SJSA1 (cell line): ENCODE results near the gene PFKFB4. TPM values are rescaled to one million over a fixed set of nuclear protein-coding genes. Genes with fewer than 3 reads are reported as not detected.
A peak's percentile ranks its signal among the peaks of the same experiment; 100 is the strongest.

Source experiments
- DNase-seq, 2 experiments: peaks; one replicate each; pipeline ENCODE4 v3.0.0-alpha.2; 2015 to 2020; ENCODE audit warnings: low spot score in 2 of 2, low read depth in 1 of 2
- H3K27ac ChIP-seq: fragments of 250-450 bp; sonication (Bioruptor Pico); 2 replicates; pipeline ENCODE4 v1.5.1; 2020; ENCODE audit warnings: mild to moderate bottlenecking, moderate library complexity
- H3K27me3 ChIP-seq: fragments of 250-450 bp; sonication (Bioruptor Pico); replicated peaks from 2 replicates; pipeline ENCODE4 v1.5.1; 2020; ENCODE audit warnings: mild to moderate bottlenecking, moderate library complexity
- H3K36me3 ChIP-seq: fragments of 250-450 bp; sonication (Bioruptor Pico); 2 replicates; pipeline ENCODE4 v1.5.1; 2020; ENCODE audit warnings: mild to moderate bottlenecking
- H3K4me1 ChIP-seq: fragments of 250-450 bp; sonication (Bioruptor Pico); replicated peaks from 2 replicates; pipeline ENCODE4 v1.6.1; 2021; ENCODE audit warnings: mild to moderate bottlenecking
- H3K4me3 ChIP-seq: fragments of 250-450 bp; sonication (Bioruptor Pico); 2 replicates; pipeline ENCODE4 v1.5.1; 2020; ENCODE audit warnings: mild to moderate bottlenecking
- H3K9me3 ChIP-seq: fragments of 250-450 bp; sonication (Bioruptor Pico); replicated peaks from 2 replicates; pipeline ENCODE4 v1.5.1; 2020; ENCODE audit warnings: mild to moderate bottlenecking
- total RNA-seq: library from RNA; depleted of rRNA; stranded (reverse); fragments of >200 nt; shearing (Covaris generic); gene quantifications from 2 replicates; pipeline ENCODE4 v1.2.3, GENCODE V29; 2014

The PFKFB4 gene
- total RNA-seq, 1 experiment from 2014 or later, result 8.9 TPM

DNA sequence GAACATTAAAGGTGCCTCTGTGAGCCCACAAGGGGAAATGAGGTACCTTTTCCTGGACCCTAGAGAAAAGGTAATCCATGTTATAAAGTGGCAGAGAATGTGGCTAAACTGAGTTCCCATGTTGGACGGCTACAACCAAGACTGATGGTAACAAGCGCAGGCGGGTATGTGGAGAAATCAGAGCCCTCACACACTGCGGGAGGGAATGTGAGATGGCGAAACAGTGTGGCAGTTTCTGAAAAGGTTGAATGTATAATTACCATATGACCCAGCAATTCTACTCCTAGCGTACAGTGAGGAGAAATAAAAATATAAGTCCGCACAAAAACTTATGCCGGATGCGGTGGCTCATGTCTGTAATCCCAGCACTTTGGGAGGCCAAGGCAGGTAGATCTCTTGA is 28.6 kb downstream of the PFKFB4 start:
- H3K27ac ChIP-seq, result no peak overlapping the region
- no peak for DNase-seq
- no peaks in the 10 kb centered on the region for H3K9me3 ChIP-seq
- no peak overlapping the region for H3K4me3 ChIP-seq
- no peaks in the 10 kb centered on the region for H3K27me3 ChIP-seq
- no peaks in the 10 kb centered on the region for H3K4me1 ChIP-seq
- H3K36me3 ChIP-seq, result peaks cover 11% of the 10 kb centered on the region

DNA sequence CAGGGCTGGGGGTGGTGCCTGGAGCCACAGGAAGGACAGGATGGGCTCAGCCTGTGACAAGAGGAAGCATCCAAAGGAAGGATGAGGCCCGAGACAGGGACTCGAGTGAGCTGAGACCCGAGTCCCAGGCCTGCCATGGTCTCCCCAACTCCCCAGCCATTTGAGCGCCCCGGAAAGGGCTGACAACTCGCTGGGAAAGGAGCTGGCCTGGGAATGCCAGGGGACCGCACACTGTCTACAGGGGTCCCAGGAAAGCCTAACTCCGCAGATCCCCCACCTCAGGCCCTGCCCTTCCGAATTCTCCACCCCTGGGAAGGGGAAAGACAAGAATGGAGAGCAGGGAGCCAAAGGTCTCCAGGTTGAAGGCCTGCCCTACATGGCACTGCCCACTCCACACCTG is 31.6 kb downstream of the PFKFB4 start:
- Histone ChIP-seq H3K27ac (no peak overlapping the region), H3K9me3 (no peaks in the 10 kb centered on the region)

DNA sequence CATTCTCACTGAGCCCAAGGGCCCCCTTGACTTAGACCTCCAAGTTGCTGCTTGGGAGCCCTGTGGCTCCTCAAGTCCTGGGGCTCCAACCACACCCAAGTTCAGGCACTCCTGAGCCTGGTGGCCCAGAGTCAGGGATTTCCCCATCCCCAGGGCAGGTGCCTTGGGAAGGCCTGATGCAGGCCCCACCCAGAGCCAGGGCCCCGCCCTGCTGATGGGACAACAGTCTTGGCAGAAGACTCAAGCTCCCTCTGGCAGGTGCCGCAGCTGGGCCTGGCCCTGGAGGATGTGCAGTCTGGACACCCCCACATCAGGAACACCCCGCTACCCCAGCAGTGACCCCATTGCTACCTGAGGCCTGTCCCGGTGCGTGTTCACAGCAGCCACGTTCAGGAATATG is 35.0 kb downstream of the PFKFB4 start:
- DNase-seq, result no peak
- Histone ChIP-seq H3K4me3 (no peak overlapping the region), H3K9me3 (no peaks in the 10 kb centered on the region), H3K27me3 (no peaks in the 10 kb centered on the region), H3K36me3 (peaks cover 7% of the 10 kb centered on the region; the same call in 1 of the 2 replicates), H3K4me1 (no peaks in the 10 kb centered on the region), H3K27ac (no peak overlapping the region)

More for the DNA sequence above, 31.6 kb downstream of the PFKFB4 start:
- no peak for DNase-seq
- H3K36me3 ChIP-seq, result peaks cover 7% of the 10 kb centered on the region; the same call in 1 of the 2 replicates
- H3K27me3 ChIP-seq, result no peaks in the 10 kb centered on the region
- H3K4me3 ChIP-seq, result no peak overlapping the region
- no peaks in the 10 kb centered on the region for H3K4me1 ChIP-seq

DNA sequence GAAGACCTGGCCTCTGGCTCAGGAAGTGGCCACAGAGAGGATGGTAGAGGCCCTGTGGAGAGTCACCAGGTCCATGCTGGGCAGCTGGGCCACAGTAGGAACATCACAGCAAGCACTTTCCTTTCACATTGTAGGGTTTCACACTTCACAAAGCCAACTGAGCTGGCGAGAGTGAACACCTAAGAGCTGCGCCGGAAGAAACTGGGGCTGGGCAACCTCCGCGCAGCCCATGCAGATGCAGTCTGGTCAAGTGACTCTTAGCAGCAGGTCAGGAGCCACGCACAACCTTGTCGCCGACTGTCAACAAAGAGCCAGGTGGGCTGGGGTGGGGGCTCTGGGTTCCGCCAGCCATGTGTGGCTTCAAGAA is 37.3 kb downstream of the PFKFB4 start:
- H3K9me3 ChIP-seq, result no peaks in the 10 kb centered on the region
- no peak overlapping the region for H3K4me3 ChIP-seq
- H3K36me3 ChIP-seq, result peaks cover 7% of the 10 kb centered on the region; the same call in 1 of the 2 replicates
- no peaks in the 10 kb centered on the region for H3K27me3 ChIP-seq
- no peaks in the 10 kb centered on the region for H3K4me1 ChIP-seq
- no peak for DNase-seq
- no peak overlapping the region for H3K27ac ChIP-seq

DNA sequence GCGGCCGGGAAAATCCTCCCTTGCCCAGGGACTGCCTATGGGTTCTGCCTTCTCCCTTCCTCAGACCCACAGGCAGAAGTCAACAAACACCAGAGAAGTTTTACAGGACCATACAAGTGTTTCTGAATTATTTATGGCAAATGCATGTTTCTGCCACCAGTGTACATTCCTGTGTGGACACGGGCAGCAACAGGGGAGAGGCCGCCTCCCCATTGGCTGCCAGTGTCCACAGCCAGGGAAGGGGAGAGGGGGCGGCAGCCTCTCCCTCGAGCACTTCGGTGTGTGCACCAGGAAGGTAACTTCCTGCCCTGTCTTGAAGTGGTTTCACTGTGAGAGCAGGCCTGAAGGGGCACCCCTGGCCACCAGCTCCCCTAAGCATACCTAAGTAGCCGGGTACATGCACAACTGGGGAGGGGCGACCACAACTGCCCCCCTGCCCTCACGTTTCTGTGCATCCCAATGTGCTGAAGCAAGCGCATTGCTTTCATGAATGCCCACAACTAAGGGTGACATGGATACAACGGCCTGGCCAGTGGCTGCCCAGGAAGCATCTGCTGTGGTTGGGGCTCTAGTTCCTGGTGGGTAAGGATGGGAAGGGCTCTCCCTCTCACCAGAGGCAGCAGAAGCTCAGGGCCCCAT is 37.8 kb downstream of the PFKFB4 start:
- Histone ChIP-seq H3K4me1 (no peaks in the 10 kb centered on the region), H3K27ac (no peak overlapping the region)

DNA sequence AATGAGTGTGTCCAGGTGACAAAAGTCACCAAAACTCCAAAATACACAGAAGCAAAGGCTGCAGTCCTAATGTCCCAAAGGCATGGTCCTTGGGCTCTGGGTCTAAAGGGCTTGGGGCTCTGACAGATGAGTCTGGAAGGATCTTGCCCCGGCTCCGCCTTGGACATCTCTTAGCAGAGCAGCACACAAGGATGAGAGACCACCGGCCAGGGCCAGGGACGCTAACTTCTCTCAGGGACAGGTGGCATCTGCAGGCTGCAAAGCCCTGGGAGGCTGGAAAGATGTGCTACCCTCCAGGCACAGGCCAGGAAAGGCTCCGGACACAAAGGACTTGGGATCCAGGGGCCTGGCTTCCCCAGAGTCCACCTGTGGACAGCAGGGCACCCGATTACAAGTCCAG is 38.5 kb downstream of the PFKFB4 start:
- no peak overlapping the region for H3K4me3 ChIP-seq
- no peak overlapping the region for H3K27ac ChIP-seq
- H3K36me3 ChIP-seq, result 0 out of 2 replicates have a peak, but pooled peaks cover 3% of the 10 kb centered on the region
- no peaks in the 10 kb centered on the region for H3K9me3 ChIP-seq
- H3K4me1 ChIP-seq, result no peaks in the 10 kb centered on the region
- no peaks in the 10 kb centered on the region for H3K27me3 ChIP-seq
- no peak for DNase-seq

More for the DNA sequence above, 37.8 kb downstream of the PFKFB4 start:
- H3K27me3 ChIP-seq, result no peaks in the 10 kb centered on the region
- no peaks in the 10 kb centered on the region for H3K9me3 ChIP-seq
- H3K36me3 ChIP-seq, result peaks cover 3% of the 10 kb centered on the region; the same call in 1 of the 2 replicates
- H3K4me3 ChIP-seq, result no peak overlapping the region
- DNase-seq, result no peak

DNA sequence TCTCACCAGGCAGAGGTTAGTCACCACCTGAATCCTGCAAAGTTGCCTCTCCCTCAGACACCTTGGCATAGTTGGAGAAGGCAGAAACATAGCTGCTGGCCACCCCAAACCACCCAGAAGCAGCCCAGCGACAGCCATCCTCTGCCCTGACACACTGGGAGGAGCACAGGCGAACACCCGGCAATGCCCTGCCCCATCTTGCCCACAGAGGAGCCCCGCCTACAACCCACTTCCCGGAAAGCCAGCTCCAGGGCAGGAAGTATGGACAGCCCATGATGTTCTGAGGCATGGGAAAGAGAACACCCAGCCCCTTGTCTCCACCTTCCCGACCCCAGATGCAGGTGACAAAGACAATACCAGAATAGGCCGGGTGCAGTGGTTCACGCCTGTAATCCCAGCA is 40.0 kb downstream of the PFKFB4 start:
- H3K9me3 ChIP-seq, result no peaks in the 10 kb centered on the region
- no peak overlapping the region for H3K27ac ChIP-seq
- no peak for DNase-seq
- no peaks in the 10 kb centered on the region for H3K36me3 ChIP-seq
- H3K27me3 ChIP-seq, result no peaks in the 10 kb centered on the region
- H3K4me3 ChIP-seq, result no peak overlapping the region
- H3K4me1 ChIP-seq, result no peaks in the 10 kb centered on the region

DNA sequence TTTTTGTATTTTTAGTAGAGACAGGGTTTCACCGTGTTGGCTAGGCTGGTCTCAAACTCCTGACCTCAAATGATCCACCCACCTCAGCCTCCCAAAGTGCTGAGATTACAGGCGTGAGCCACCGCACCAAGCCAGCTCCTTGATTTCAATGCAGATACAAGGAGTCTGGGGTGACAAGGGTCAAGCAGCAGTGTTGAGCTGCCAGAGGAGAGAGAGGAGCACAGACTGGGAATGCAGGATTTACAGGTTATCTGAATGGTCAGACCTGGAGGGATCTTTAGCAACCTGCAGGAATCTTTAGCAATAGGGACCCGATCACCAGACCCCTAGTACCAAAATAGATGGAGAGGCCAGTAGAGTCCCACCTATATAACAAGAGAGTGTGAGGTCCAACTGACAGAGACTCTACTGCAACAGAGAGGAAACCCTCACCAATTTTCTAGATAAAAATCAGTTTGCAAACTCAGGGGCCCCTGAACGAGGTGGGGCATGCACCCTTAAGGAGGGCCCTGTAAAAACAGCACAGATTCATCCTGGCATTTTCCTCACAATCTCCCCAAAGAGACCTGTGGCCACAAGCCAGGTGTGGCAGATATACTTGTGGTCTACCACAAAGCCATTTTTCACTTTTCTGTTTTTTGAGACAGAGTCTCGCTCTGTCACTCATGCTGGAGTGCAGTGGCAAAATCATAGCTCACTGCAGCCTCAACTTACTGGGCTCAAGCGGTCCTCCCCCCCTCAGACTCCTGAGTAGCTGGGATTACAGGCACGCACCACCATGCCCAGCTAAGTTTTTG is 42.0 kb downstream of the PFKFB4 start:
- Histone ChIP-seq H3K9me3 (no peaks in the 10 kb centered on the region), H3K27me3 (no peaks in the 10 kb centered on the region), H3K36me3 (no peaks in the 10 kb centered on the region), H3K4me1 (no peaks in the 10 kb centered on the region), H3K4me3 (no peak overlapping the region), H3K27ac (no peak overlapping the region)
- no peak for DNase-seq

DNA sequence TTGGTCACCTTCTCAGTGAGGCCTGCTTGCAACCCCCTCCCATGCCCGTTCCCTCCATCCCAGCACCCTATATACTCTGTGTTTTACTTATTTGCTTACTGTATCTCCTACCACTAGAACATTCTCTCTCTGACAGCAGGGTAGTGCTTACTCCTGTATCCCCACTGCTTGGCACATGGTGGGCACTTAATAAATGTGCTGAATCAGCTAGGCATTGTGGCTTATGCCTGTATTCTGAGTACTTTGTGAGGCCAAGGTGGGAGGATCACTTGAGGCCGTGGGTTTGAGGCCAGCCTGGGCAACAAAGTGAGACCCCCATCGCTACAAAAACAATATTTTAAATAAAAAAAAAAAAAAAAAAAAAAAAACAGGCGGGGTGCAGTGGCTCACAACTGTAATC is 45.1 kb downstream of the PFKFB4 start:
- no peak for DNase-seq
- Histone ChIP-seq H3K36me3 (no peaks in the 10 kb centered on the region), H3K9me3 (no peaks in the 10 kb centered on the region), H3K4me1 (peaks cover 6% of the 10 kb centered on the region), H3K4me3 (no peak overlapping the region), H3K27me3 (no peaks in the 10 kb centered on the region), H3K27ac (no peak overlapping the region)

DNA sequence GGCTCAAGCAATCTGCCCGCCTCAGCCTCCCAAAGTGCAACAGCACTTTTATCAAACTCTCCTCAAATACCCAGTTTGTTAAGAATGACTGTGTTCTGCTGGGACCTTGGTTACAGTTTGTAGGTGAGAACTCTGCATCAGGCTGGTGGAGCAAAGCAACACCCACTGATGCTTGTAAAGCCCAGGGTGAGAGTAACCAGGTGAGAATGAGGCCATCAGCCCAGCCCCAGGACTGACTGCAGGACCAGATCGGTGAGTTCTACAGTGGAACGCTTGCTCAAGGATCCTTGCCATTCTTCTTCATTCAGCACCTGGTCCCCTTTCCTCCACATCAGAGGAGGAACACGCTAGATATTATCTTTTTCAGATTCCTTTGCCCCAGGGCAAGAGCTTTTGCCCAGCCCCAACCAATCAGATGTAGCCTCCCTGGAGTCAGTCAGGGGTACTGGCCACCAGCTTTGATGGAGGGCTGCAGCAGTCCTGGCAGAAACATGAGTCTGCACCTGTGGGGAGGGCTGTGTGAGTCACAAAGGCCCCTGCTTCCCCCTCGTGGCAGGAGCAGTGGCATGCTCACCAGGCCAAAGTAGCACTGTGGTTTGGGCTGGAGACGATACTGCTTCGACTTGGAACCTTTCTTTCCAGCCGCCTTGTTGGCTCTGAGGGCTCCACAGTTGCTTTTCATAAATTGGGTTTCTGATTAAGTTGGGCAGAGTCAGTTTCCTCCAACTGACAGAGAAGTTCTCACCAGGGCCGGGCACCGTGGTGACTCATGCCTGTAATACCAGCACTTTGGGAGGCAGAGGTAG is 49.1 kb downstream of the PFKFB4 start:
- Histone ChIP-seq H3K27ac (no peak overlapping the region), H3K9me3 (no peaks in the 10 kb centered on the region), H3K4me1 (peaks cover 22% of the 10 kb centered on the region), H3K36me3 (no peaks in the 10 kb centered on the region), H3K4me3 (no peak overlapping the region), H3K27me3 (no peaks in the 10 kb centered on the region)
- DNase-seq, result peak; percentile 50 to 60

DNA sequence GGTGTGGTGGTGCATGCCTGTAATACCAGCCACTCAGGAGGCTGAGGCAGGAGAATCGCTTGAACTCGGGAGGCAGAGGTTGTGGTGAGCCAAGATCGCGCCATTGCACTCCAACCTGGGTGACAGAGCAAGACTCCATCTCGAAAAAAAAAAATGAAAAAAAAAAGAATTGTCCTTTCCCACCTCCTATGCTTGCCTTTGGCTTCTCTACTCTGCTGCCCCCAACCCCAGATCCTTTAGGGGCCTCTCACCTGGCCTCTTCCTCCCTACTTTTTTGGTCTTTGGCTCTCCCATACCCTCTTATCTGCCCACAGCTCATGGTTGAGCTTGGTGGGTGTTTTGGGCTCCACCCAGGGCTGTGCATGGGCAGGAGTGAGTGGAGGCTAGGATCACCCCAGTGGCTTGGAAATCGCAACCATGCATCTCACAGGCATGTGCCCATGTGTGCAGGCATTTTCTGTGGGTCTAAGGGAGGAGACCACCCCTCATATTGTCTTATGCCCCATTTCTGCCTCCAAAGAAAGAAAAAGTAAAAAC is 50.6 kb downstream of the PFKFB4 start:
- DNase-seq, result no peak
- Histone ChIP-seq H3K27me3 (no peaks in the 10 kb centered on the region), H3K4me3 (no peak overlapping the region), H3K27ac (no peak overlapping the region), H3K4me1 (peaks cover 22% of the 10 kb centered on the region), H3K9me3 (no peaks in the 10 kb centered on the region), H3K36me3 (no peaks in the 10 kb centered on the region)

DNA sequence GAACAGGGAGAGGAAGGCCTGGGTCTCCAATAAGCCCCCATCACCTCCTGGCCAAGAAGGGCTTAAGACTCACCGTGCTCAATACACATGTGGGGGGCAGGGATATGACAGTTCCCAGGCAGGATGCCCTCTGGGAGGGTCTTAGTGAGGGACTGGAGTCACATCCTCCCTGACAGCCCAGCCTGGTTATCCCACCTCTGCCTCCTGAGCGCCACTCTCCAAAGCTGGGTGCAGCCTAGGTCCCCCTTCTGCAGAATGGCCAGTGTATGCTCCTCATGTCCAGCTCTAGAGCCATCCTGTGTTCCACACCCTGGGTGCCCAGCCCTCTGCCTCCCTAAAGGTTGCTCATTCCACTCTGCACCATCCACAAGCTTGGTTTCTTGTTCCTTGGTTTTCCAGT is 51.5 kb downstream of the PFKFB4 start:
- DNase-seq, result no peak
- peaks cover 22% of the 10 kb centered on the region for H3K4me1 ChIP-seq
- no peak overlapping the region for H3K27ac ChIP-seq
- no peak overlapping the region for H3K4me3 ChIP-seq
- H3K27me3 ChIP-seq, result no peaks in the 10 kb centered on the region
- H3K9me3 ChIP-seq, result no peaks in the 10 kb centered on the region
- no peaks in the 10 kb centered on the region for H3K36me3 ChIP-seq

DNA sequence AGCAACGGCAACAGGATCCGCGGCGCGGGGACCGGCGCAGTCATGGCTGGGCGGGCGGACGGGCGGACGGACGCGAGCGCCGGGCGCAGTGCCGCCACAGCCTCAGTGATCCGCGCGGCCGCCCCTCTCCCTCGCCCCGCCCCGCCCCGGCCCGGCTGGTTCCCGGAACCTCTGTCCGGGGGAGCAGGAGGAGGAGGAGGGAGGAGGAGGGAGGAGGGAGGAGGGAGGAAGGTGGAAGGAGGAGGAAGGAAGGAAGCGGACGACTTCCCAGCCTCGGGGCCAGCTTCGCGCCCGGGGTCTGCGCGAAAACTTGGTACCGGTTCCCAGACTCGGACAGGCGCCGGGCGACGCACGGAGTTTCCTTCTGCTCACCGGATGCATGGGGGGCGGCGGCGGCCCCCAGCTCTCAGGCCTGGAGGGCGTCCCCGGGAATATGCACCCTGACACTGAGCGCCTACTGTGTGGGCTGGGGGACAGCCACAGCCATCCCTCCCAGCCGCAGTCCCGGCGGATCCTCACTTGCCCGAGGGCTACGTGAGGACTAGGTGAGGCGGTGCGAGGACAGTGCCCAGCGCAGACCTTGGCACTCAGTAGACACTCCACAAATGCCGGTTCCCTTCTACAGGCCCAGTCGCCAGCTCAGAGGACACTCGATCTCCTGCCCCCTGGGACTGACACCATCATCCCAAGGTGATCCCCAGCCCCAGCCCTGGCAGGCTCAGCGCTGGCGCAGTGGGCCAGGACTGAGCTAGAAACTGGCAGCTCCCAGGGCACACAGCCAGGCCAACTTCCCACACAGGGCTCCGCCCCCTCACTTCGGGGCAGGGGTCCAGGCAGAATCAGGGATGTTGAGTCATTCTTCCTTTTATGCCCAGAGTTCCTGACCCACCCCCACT is 52.3 kb downstream of the PFKFB4 start, which contains the start of gene SHISA5:
Gene SHISA5, minus strand, starts transcription at position 124 of the 896 bp plus-strand sequence. Its CDS starts 80 bp downstream, at position 44.
- peak; percentile 23 to 69 for DNase-seq
- Histone ChIP-seq H3K27me3 (no peaks in the 10 kb centered on the region), H3K27ac (peak within 1 kb of the TSS; percentile 24; the same call in 1 of the 2 replicates), H3K9me3 (no peaks in the 10 kb centered on the region), H3K4me1 (peaks cover 22% of the 10 kb centered on the region), H3K4me3 (peak within 1 kb of the TSS; percentile 53), H3K36me3 (no peaks in the 10 kb centered on the region)
